Fibroblast of lung (primary cell): Measurements from ENCODE around the gene ULBP1.

Experiments used
- EZH2 ChIP-seq: IDR thresholded peaks from 2 replicates; pipeline ENCODE4 v1.5.1; 2012; ENCODE audit warnings: low read length, control low read depth, mild to moderate bottlenecking; ENCODE audit errors: missing control alignments
- TF ChIP-seq, protein P1 (sequence below), 2 donors: IDR thresholded peaks in 1 of 2; conservative IDR thresholded peaks in 1 of 2; 1 replicate in 1 of 2; 2 replicates in 1 of 2; pipeline ENCODE4 v1.5.1; 2011 to 2012; ENCODE audit warnings: low read length in 2 of 2, control low read depth in 1 of 2, inconsistent platforms in 1 of 2, low read depth in 1 of 2, mild to moderate bottlenecking in 1 of 2

DNA sequence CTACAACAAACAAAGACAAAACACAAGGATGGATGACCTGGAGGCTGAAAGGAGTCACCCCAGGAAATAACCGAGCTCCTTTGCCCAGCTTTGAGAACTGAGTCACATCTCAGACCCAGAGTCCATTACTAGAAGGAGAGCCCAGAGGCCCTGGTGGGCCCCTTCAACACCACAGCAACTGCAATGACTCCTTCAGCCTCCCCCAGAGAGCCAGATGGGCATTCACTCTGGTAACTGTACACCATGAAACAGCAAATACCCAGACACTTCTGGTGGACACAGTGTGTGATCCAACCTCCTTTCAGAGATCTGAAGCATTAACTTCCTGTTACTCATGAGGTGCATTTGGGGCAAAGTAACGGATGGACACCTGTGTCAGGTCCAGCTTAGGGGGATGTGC, 39.0 kb downstream of the ULBP1 start:
- TF ChIP-seq, protein P1, sequence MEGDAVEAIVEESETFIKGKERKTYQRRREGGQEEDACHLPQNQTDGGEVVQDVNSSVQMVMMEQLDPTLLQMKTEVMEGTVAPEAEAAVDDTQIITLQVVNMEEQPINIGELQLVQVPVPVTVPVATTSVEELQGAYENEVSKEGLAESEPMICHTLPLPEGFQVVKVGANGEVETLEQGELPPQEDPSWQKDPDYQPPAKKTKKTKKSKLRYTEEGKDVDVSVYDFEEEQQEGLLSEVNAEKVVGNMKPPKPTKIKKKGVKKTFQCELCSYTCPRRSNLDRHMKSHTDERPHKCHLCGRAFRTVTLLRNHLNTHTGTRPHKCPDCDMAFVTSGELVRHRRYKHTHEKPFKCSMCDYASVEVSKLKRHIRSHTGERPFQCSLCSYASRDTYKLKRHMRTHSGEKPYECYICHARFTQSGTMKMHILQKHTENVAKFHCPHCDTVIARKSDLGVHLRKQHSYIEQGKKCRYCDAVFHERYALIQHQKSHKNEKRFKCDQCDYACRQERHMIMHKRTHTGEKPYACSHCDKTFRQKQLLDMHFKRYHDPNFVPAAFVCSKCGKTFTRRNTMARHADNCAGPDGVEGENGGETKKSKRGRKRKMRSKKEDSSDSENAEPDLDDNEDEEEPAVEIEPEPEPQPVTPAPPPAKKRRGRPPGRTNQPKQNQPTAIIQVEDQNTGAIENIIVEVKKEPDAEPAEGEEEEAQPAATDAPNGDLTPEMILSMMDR (conservative IDR thresholded peaks at IDR 0.05 in 1 of 2, IDR thresholded peaks at IDR 0.05 in 1 of 2; ENCODE audit: low read depth in 1 of 2, low read length in 2 of 2) = no peak
- no peak for TF ChIP-seq EZH2
